Measurements from ENCODE around the gene EVA1A.

- no peak for TF ChIP-seq POLR2A (IDR thresholded peaks at IDR 0.05; ENCODE audit: low read depth, low read length)
- no peak for TF ChIP-seq POLR2AphosphoS5 (IDR thresholded peaks at IDR 0.05; ENCODE audit: low read depth, low read length)
Measured at GRCh38 chr2:75563591-75563990, 2.9 kb upstream of the EVA1A start.

Measured in GM12892 (cell line).